NCI-H2196 treated with DMSO at 0.1 percent for 48 hours (cell line): Measurements from ENCODE around the gene SEPTIN3.
"Not testable (repeated sequence)": the region's sequence is repeated elsewhere in the genome, so short reads cannot be mapped to it uniquely, and the experiment has no call there.

Experiments
- DNase-seq: peaks from one replicate; lab custom pipeline; 2025; ENCODE audit not compliant: unreplicated experiment; lab: John Stamatoyannopoulos, UW

Gene SEPTIN3

DNA sequence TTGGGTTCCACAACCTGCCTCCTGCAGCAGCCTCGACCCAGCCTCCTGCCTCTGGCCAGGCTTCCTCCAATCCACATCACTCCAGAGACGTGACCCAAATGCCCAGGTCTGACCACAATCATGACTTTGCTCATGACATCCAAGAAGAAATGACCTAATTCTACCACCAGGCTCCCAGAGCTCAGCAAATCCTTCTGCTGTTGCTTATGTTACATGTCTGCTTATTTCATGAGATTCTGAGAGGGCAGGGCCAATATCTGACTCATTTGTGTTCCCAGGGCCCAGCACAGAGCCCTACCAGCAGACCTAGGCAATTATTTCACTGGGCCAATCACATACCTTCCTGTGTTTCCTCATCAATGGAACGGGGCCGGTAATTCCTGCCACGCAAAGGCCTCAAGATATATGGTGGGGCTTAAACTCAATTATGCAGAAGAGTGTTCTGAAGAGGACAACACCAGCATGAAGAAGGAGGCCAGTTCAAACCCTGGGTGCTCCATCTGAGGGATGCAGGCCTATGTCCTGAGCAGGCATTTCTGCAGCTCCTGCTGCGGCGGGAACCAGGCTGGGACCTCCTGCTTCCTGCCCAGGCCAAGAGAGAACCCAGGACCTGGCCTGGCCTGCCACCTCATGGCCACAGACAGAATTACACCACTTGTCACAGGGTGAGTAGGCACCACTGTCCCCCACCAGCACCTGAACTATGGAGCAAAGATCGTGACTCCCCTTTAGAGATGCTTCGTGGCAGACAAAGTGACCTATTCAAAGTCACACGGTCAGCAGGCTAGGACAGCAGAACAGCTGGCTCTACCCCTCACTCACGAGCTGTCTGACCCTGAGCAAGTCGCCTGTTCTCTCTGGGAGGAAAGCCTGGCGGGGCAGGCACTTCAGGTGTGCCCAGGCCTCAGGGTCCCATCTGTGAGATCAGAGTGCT lies 28.1 kb upstream of the SEPTIN3 start:
- peak; percentile 67 for DNase-seq

DNA sequence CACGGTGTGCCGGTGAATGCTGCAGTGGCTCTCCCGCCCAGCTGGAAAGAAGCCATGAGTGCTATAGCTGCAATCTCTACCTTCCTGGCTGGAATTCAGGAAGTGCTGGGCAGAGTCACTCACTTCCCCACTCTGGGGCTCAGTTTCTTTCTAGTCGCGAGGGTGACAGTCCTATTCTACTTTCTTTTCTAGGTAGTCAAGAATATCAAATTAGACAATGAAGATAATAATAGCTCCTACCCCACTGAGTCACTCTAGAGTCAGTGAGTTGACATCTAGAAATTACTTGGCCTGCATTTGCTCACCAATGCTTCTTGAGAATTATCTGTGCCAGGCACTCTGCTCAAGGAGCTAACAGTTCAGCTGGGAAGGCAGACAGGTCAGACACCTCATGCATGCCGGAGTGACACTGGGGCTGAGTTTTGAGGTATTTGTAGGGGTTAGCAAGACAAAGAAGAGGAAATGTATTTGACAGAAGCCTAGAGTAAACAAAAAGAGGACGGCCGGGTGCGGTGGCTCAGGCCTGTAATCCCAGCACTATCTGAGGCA lies 25.5 kb upstream of the SEPTIN3 start:
- no peak for DNase-seq

GRCh38 chr22:41946629-41947423 lies 22.4 kb upstream of the SEPTIN3 start, which contains the start of gene CENPM:
TSS of gene CENPM (minus strand) at chr22:41947152. CDS start at chr22:41947076, 76 bp downstream.
- peak; percentile 93 for DNase-seq

DNA sequence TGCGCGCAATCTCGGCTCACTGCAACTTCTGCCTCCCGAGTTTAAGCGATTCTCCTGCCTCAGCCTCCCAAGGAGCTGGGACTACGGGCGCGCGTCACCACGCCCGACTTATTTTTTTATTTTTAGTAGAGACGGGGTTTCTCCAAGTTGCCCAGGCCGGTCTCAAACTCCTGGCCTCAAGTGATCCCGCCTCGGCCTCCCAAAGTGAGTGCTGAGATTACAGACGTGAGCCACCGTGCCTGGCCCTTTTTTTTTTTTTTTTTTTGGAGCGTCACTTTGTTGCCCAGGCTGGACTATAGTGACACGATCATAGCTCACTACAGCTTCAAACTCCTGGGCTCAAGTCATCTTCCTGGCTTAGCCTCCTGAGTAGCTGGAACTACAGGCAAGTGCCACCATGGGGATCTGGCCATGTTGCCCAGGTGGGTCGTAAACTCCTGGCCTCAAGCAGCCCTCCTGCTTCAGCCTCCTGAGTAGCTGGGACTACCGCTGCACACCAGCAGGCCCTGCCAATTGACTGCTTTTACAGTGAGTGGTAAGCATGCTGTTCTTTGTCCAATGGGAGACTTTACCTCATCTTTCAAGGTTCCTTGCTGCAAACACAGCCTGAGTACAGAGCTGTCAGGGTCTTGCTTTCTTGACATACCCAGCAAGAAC lies 21.7 kb upstream of the SEPTIN3 start:
- no peak for DNase-seq

DNA sequence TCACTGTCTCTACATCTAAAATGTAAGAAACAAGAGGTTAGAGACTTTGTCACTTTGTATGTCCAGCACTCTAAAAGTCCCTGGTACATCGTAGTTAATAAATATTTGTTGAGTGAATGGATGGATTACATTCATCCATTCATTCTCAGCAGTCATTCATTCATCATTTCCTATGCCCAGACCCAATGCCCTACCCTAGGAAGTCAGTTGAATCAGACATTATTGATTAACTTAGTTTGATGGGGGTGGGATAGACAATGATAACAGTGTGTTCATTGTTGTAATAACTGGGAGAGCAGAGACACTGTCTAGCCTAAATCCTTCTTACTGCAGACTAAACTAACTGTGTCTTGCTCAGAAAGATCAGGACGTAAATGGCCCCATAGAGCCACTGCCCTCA lies 21.1 kb upstream of the SEPTIN3 start:
- no peak for DNase-seq

DNA sequence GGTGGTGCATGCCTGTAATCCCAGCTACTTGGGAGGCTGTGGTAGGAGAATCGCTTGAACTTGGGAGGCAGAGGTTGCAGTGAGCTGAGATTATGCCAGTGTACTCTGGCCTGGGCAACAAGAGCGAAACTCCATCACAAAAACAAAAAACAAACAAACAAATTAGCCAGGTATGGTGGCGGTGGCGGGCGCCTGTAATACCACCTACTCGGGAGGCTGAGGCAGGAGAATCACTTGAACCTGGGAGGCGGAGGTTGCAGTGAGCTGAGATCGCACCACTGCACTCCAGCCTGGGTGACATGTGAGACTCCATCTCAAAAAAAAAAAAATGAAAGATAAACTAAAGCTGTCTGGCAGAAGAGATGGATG lies 20.3 kb upstream of the SEPTIN3 start:
- DNase-seq: not testable (repeated sequence)

DNA sequence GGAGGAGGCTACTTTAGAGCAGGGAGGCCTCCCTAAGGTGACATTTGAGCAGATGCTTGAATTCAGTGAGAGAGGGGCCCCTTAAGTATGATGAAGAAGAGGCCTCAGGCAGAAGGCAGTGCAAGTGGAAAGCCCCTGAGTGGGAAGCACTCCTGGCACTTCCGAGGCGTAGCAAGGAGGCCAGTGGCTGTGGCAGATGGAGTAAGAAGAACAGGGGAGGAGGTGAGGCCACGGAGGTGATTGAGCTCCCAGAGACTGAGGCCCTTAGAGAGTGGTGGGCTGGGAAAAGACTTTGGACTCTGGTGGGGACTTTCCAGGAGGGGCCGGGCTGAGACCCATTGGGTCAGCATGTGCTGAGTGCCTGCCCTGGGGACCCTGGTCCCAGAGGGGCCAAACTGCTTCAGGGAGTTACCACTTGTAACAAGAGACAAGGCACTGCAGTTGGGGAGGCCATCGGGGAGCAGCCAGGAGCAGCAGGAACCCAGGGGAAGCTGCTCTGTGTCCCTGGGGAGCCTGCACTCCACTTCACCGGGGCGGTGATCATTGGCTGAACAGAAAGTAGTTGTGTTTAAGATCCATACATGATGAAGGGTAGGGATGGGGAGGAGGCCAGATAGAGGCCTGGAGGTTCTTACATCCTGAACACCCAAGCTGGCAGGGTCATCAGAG lies 19.8 kb upstream of the SEPTIN3 start:
- DNase-seq: no peak

- DNase-seq: no peak
Measured at GRCh38 chr22:41951898-41952474, 17.3 kb upstream of the SEPTIN3 start, which contains the start of gene SMIM45. TSS of gene SMIM45 (plus strand) at chr22:41952150.

DNA sequence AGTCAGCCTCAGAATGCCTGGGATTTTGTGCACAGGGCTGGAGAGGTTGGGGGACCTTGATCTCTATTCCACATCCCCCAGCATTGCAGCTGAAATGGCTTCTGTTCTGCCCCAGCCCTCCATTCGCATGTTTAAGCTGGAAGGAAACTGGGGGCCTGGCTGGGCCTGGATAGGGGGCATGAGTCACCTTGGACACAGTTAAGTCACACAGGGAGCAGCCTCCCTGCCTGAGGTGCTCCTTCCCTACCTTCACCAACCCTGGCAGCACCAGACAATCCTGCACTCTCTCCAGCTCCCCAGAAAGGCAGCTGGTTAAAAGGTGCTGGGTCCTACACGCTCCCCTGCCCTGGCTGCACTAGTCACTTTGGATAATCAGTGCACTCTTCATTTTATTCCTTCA lies 16.5 kb upstream of the SEPTIN3 start:
- DNase-seq: no peak

- no peak for DNase-seq
Measured at GRCh38 chr22:41957941-41958556, 11.2 kb upstream of the SEPTIN3 start.

- no peak for DNase-seq
Measured at GRCh38 chr22:41963453-41964111, 5.7 kb upstream of the SEPTIN3 start.

DNA sequence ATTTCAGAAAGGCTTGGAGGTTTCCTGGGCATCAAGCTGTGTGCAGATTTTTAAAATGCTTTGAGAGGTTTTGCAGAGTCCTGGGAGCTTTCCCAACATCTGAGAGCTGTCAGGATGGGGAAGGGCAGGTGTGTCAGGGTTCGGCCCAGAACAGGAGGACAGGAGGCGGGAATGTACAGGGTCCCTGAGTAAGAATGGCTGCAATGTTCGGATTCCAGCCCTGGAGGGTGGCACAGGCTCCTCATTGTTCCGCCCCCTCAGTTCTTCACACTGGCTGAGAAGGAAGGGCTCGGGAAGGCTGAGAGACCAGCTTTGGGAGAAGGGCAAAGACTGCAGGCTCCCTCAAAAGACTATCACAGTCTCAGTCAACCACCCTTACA lies 5.1 kb upstream of the SEPTIN3 start:
- no peak for DNase-seq

DNA sequence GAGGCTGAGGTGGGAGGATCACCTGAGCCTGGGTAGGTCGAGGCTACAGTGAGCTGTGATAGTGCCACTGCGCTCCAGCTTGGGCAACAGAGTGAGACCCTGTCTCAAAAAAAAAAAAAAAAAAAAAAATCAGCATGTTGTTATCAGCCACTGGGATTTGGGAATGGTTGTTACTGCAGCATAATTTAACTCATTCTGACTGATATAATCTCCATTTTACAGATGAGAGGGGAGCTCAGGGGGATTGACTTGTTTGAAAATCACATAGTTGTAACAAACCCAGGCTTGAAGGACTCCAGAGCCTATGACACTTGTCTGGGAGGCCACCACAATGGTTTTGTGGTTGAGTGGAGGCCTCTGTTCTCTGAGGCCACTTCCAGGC lies 3.0 kb upstream of the SEPTIN3 start:
- DNase-seq: no peak

DNA sequence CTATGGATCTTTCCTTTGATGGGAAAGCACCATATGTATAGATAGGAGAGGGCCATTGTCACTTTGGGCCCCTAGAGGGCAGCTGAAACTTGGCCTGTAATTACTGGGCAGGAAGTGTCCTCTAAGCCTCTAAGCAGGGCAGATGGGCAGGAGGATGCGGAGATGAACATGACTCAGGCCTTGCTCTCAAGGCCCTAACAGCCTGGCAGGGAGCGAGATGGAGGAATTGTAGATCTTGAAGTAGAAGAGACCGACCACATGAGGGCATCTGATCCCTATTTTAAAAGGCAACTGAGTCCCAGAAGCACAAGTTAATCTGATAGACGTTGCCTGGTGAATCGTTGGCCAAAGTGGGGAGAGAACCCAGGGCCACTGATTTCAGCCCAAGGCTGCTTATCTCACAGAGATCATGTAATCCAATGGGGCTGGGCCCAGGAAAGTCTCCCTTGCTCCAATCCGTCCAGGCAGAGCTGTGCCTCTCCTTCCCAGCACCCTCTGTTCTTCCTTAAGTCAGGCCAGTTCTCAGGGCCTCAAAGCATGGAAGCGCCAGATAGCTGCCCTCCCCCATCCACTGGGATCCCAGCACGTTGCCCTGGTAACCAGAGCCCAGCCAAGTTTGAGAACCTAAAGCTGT lies 2.5 kb upstream of the SEPTIN3 start:
- DNase-seq: no peak

DNA sequence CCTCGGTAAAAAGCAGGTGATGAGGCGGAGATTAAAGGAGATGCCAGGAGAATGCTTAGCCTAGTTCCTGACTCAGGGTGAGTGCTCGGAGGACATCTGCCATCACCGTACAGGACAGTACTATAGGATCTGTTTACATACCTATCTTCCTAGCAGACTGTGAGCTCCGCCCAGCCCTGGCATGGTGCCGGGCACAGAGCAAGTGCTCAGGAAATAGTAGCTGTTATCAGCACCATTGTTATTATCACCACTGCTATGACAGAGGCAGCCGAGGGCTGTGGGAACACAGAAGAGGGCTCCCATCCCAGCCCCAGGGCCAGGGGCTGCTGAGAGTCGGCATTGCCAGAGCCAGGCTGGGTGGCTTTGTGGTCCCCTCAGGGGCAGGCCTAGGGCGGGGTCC lies 642 bp upstream of the SEPTIN3 start:
- DNase-seq: peak; percentile 34

- no peak for DNase-seq
Measured at GRCh38 chr22:41970601-41971000, 1.4 kb downstream of the SEPTIN3 start.

DNA sequence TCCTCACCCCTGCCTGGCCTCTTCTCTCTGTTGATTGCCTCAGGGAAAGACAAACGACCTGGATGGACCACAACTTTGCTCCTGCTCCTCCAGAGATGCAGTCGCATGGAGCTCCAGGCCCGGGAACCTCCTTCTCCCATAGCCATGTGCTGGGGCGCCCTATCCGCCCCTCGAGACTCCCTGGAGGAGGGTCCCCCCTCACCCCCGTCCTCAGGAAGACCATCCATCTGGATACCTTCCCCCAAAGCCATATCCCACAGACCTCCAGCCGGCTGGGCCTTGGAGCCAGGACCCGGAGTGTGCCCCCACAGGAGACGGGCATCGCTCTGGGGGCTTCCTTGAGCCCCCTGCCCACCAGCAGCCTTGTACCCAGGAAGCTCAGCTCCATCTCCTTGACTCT lies 2.2 kb downstream of the SEPTIN3 start:
- DNase-seq: no peak

DNA sequence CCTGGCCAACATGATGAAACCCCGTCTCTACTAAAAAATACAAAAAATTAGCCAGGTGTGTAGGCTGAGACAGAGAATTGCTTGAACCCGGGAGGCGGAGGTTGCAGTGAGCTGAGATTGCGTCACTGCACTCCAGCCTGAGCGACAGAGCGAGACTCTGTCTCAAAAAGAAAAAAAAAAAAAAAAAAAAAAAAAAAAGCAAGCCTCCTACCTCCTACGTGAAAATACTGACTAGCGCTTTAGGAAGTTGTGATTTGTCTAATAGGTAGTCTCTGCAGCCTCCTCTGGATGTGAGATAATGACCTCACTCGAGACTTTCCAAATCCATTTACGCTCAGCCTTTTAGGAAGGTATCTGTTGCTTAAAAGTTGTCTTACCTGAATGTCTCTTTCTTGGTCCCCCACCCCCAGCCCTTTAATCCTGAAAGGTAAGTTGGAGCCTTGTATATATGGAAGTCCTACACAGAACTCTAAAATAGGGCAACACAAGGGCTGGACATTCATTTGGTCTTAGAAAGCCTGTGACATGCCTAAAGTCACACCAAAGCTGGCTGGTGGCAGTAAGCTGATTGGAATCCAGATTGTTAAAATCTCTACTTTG lies 5.5 kb downstream of the SEPTIN3 start:
- no peak for DNase-seq
